HG02678 (cell line): ENCODE data around the gene SCN9A.
"Not testable (repeated sequence)": the region's sequence is repeated elsewhere in the genome, so short reads cannot be mapped to it uniquely, and the experiment has no call there.

Experiments used
- ATAC-seq: cut with Tn5 transposase; IDR thresholded peaks from one replicate; pipeline ENCODE4 v1.9.1; 2021; ENCODE audit warnings: mild to moderate bottlenecking, moderate library complexity; ENCODE audit not compliant: unreplicated experiment

Gene SCN9A

GRCh38 chr2:166375195-166375735 is 479 bp downstream of the SCN9A start:
- peak; percentile 43 for ATAC-seq

- no peak for ATAC-seq
Measured at GRCh38 chr2:166373951-166374350, 1.8 kb downstream of the SCN9A start.

GRCh38 chr2:166373539-166373938 is 2.2 kb downstream of the SCN9A start:
- no peak for ATAC-seq

GRCh38 chr2:166373105-166373504 is 2.6 kb downstream of the SCN9A start:
- ATAC-seq = no peak

- no peak for ATAC-seq
Measured at GRCh38 chr2:166372046-166372445, 3.7 kb downstream of the SCN9A start.

- no peak for ATAC-seq
Measured at GRCh38 chr2:166365803-166366420, 9.8 kb downstream of the SCN9A start.

- no peak for ATAC-seq
Measured at GRCh38 chr2:166365239-166365638, 10.5 kb downstream of the SCN9A start.

GRCh38 chr2:166364476-166365161 is 11.1 kb downstream of the SCN9A start:
- ATAC-seq = no peak

GRCh38 chr2:166361351-166362153 is 14.2 kb downstream of the SCN9A start:
- no peak for ATAC-seq

GRCh38 chr2:166360906-166361305 is 14.8 kb downstream of the SCN9A start:
- no peak for ATAC-seq

GRCh38 chr2:166360426-166360825 is 15.3 kb downstream of the SCN9A start:
- no peak for ATAC-seq

- not testable (repeated sequence) for ATAC-seq
Measured at GRCh38 chr2:166357950-166358321, 17.8 kb downstream of the SCN9A start.

GRCh38 chr2:166357068-166357949 is 18.4 kb downstream of the SCN9A start:
- ATAC-seq = no peak

- ATAC-seq = no peak
Measured at GRCh38 chr2:166351319-166351718, 24.4 kb downstream of the SCN9A start.

GRCh38 chr2:166350525-166350924 is 25.2 kb downstream of the SCN9A start:
- ATAC-seq = no peak

- no peak for ATAC-seq
Measured at GRCh38 chr2:166344286-166345113, 31.2 kb downstream of the SCN9A start.

- ATAC-seq = no peak
Measured at GRCh38 chr2:166343467-166343866, 32.3 kb downstream of the SCN9A start.

GRCh38 chr2:166341426-166341825 is 34.3 kb downstream of the SCN9A start:
- no peak for ATAC-seq

- ATAC-seq = no peak
Measured at GRCh38 chr2:166338831-166339339, 36.9 kb downstream of the SCN9A start.

GRCh38 chr2:166337932-166338331 is 37.8 kb downstream of the SCN9A start:
- no peak for ATAC-seq
